ENCODE measurements around the gene AP2A1.

DNA sequence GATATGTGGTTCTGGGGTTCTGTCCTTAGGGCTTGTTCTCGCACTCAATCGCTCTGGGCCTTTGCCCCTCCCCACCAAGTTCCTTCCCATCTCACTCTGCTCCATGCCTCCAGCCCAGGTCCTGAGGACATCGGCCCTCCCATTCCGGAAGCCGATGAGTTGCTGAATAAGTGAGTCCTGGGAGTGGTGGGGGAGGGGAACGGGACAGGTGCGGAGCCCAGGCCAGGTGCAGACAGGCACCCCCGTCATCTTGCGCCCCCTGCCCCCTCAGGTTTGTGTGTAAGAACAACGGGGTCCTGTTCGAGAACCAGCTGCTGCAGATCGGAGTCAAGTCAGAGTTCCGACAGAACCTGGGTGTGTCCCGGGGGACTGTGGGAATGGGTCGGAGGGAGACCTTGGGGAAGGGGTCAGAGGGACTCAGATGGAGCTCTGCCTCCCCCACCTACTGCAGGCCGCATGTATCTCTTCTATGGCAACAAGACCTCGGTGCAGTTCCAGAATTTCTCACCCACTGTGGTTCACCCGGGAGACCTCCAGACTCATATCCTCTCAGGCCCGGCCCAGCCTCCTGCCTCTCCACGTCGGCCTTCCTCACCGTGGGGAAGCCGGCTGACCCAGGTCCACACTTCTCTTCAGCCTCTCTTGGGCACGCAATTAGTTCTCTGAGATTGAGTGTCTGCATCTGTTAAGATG is 36.2 kb downstream of the AP2A1 start:
- TF ChIP-seq, protein P1, sequence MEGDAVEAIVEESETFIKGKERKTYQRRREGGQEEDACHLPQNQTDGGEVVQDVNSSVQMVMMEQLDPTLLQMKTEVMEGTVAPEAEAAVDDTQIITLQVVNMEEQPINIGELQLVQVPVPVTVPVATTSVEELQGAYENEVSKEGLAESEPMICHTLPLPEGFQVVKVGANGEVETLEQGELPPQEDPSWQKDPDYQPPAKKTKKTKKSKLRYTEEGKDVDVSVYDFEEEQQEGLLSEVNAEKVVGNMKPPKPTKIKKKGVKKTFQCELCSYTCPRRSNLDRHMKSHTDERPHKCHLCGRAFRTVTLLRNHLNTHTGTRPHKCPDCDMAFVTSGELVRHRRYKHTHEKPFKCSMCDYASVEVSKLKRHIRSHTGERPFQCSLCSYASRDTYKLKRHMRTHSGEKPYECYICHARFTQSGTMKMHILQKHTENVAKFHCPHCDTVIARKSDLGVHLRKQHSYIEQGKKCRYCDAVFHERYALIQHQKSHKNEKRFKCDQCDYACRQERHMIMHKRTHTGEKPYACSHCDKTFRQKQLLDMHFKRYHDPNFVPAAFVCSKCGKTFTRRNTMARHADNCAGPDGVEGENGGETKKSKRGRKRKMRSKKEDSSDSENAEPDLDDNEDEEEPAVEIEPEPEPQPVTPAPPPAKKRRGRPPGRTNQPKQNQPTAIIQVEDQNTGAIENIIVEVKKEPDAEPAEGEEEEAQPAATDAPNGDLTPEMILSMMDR (IDR thresholded peaks at IDR 0.05; ENCODE audit: extremely low read depth in 1 of 2, insufficient read depth in 1 of 2, low read depth in 1 of 2, low read length in 2 of 2) = no peak
- no peak for TF ChIP-seq POLR2A (IDR thresholded peaks at IDR 0.05; ENCODE audit: low read depth, low read length)
- TF ChIP-seq MYC (IDR thresholded peaks at IDR 0.05; ENCODE audit: low read depth, low read length) = no peak
- TF ChIP-seq JUN (IDR thresholded peaks at IDR 0.05; ENCODE audit: borderline replicate concordance, insufficient read depth, insufficient read length, low read depth) = no peak
- no peak for TF ChIP-seq EZH2 (IDR thresholded peaks at IDR 0.05; ENCODE audit: borderline replicate concordance, low read depth, low read length, severe bottlenecking)
- no peak for TF ChIP-seq POLR2AphosphoS5 (IDR thresholded peaks at IDR 0.05; ENCODE audit: insufficient read depth, low read depth, low read length)
